Stomach (tissue), 9 donors: Measurements from ENCODE around the gene NLRP6. TPM values are rescaled to one million over a fixed set of nuclear protein-coding genes. Genes with fewer than 3 reads are reported as not detected.

Experiments
- DNase-seq, 2 donors: peaks; one replicate each; pipeline versions ENCODE4 v3.0.0 to v3.0.0-alpha.2; 2013 to 2019
- H3K27ac ChIP-seq, 5 donors: fragments of 200-600 bp in 4 of 5; sonication (generic) in 4 of 5; one replicate each; pipeline ENCODE4 v1.5.1; 2013 to 2019; ENCODE audit warnings: mild to moderate bottlenecking in 1 of 5, moderate library complexity in 1 of 5
- H3K27me3 ChIP-seq, 3 donors: fragments of 200-600 bp; sonication (generic); one replicate each; pipeline ENCODE4 v1.5.1; 2017 to 2019; ENCODE audit warnings: mixed run types in 1 of 3
- H3K36me3 ChIP-seq, 4 donors: fragments of 200-600 bp; sonication (generic); 1 replicate in 3 of 4; 2 replicates in 1 of 4; pipeline ENCODE4 v1.5.1; 2016 to 2019
- H3K4me1 ChIP-seq, 4 donors: fragments of 200-600 bp; sonication (generic); one replicate each; pipeline ENCODE4 v1.5.1; 2016 to 2019
- H3K4me3 ChIP-seq, 4 donors: fragments of 200-600 bp; sonication (generic) in 3 of 4; one replicate each; pipeline ENCODE4 v1.5.1; 2016 to 2019; ENCODE audit warnings: mild to moderate bottlenecking in 1 of 4
- H3K9me3 ChIP-seq, 4 donors: fragments of 200-600 bp; sonication (generic); one replicate each; pipeline ENCODE4 v1.5.1; 2016 to 2019
- EP300 ChIP-seq: sonication (generic); formaldehyde crosslinking; IDR thresholded peaks from one replicate; pipeline ENCODE4 v1.6.1; 2017; ENCODE audit warnings: antibody characterized with exemption
- POLR2A ChIP-seq, 4 donors: fragments of 450-650 bp; IDR thresholded peaks; one replicate each; pipeline ENCODE4 v1.6.1; 2016; ENCODE audit warnings: antibody characterized with exemption in 4 of 4, control low read depth in 2 of 4, mild to moderate bottlenecking in 1 of 4, moderate library complexity in 1 of 4
- POLR2AphosphoS5 ChIP-seq, 3 donors: sonication (generic); formaldehyde crosslinking; IDR thresholded peaks; one replicate each; pipeline ENCODE4 v1.6.1; 2016; ENCODE audit warnings: antibody characterized with exemption in 3 of 3
- WGBS, 5 donors: extraction: QIAGEN DNeasy Blood & Tissue Kit in 3 of 5; methylation state at CpG; one replicate each; pipeline versions ENCODE4 v1.1.5 to v1.1.7; 2013 to 2018; 5-methylcytosine and 5-hydroxymethylcytosine counted together
- intact Hi-C: fragments of 100-400 bp; cut with DNase I; formaldehyde crosslinking; loops from one replicate; pipeline ENCODE4 v1.15.1; 2023; ENCODE audit warnings: low total_unique reads
- polyA plus RNA-seq, 3 donors: library from polyadenylated mRNA; stranded (reverse); fragments of 200-250 nt; gene quantifications; one replicate each; pipeline ENCODE4 v1.2.3, GENCODE V29; 2013
- total RNA-seq, 5 donors: library from RNA; depleted of rRNA; stranded (reverse); fragments of >200 nt; gene quantifications; one replicate each; pipeline versions ENCODE4 v1.1.0 to v1.2.3, GENCODE V29; 2014 to 2016
- TF ChIP-seq, protein P1 (sequence below), 7 experiments: fragments of 450-650 bp in 4 of 7; fragments of 200-600 bp in 3 of 7; sonication (generic) in 3 of 7; IDR thresholded peaks; one replicate each; pipeline ENCODE4 v1.5.1; 2016 to 2019; ENCODE audit warnings: antibody characterized with exemption in 7 of 7, control low read depth in 2 of 7, mild to moderate bottlenecking in 1 of 7
- donor health status: healthy with polysubstance abuse.
- donor health status: Bipolar disorder and iron deficiency.
- donor health status: healthy.

The NLRP6 gene
- total and polyA plus RNA-seq, 8 donors, result 0.08 to 3.6 (median 0.45) TPM; not detected in 3

DNA sequence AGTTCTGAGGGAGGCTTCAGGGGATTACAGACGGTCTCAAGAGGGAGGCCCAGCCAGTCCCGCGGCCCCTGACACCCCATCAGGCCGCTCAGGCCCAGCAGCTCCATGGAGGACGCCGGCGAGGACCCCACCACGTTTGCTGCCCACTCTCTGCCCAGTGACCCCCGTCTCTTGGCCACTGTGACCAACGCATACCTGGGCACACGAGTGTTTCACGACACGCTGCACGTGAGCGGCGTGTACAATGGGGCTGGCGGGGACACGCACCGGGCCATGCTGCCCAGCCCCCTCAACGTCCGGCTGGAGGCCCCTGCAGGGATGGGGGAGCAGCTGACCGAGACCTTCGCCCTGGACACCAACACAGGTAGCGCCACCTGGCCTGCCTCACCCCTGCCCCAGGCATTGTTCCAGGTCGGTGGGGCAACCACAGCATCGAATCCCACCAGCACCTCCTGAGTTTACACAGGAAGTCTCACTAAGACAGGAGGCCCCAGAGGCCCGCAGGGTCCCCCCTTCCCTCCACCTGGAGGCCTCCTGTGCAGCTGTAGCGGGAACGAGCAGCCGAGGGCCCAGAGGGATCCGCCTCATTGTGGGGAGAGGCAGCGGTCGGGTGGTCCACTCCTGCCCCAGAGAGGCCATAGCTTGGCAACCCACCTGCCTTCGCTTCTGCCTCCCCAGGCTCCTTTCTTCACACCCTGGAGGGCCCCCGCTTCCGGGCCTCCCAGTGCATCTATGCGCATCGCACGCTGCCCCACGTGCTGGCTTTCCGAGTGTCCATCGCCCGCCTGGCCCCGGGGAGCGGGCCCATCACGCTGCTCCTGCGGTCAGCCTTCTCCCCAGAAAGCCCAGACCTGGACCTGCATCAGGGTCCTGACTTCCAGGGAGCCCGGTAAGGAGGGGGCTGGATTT, 11.8 kb downstream of the NLRP6 start:
- Histone ChIP-seq H3K36me3 (peaks cover 0 to 39% (median 31%) of the 10 kb centered on the region in 4 donors), H3K27me3 (peaks cover 0 to 26% (median 4%) of the 10 kb centered on the region in 3 donors), H3K9me3 (no peaks in the 10 kb centered on the region), H3K4me3 (peak overlapping the region; percentile 63 to 87 (median 76)), H3K4me1 (peaks cover 4 to 31% (median 28%) of the 10 kb centered on the region in 4 donors), H3K27ac (peak overlapping the region in 3 of 5 donors; percentile 72 to 83 (median 81))
- 84 to 87% (median 86%) methylated on average over 38 to 48 of the region's 48 CpGs for WGBS, 5 donors
- DNase-seq, result no peak
- no peak for TF ChIP-seq EP300
- TF ChIP-seq, protein P1, sequence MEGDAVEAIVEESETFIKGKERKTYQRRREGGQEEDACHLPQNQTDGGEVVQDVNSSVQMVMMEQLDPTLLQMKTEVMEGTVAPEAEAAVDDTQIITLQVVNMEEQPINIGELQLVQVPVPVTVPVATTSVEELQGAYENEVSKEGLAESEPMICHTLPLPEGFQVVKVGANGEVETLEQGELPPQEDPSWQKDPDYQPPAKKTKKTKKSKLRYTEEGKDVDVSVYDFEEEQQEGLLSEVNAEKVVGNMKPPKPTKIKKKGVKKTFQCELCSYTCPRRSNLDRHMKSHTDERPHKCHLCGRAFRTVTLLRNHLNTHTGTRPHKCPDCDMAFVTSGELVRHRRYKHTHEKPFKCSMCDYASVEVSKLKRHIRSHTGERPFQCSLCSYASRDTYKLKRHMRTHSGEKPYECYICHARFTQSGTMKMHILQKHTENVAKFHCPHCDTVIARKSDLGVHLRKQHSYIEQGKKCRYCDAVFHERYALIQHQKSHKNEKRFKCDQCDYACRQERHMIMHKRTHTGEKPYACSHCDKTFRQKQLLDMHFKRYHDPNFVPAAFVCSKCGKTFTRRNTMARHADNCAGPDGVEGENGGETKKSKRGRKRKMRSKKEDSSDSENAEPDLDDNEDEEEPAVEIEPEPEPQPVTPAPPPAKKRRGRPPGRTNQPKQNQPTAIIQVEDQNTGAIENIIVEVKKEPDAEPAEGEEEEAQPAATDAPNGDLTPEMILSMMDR (IDR thresholded peaks at IDR 0.05), result no peak
- TF ChIP-seq POLR2AphosphoS5 (IDR thresholded peaks at IDR 0.05), result no peak
- TF ChIP-seq POLR2A (IDR thresholded peaks at IDR 0.05), result no peak
- intact Hi-C loops, result no loop called here

DNA sequence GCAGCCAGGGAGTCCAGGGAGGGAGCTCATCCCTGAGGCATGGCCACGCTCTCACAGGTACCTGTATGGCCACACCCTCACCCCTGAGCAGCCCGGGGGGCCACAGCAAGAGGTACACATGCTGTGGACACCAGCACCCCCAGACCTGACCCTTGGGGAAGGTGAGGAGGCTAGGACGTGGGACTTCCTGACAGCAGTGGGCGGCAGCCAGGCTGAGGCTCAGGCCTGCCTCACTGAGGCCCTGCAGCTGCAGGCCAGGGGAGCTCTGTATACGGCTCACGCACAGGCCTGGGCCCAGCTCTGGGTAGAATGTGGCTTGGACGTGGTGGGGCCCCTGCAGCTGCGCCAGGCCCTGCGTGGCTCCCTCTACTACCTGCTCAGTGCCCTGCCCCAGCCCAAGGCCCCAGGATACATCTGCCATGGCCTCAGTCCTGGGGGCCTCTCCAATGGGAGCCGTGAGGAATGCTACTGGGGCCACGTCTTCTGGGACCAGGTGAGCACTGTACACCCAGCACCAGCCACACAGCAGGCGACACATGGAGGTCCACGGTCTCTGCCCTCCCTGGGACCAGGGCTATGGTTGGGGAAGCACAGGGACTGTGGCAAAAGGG, 12.5 kb downstream of the NLRP6 start:
- Histone ChIP-seq H3K9me3 (no peaks in the 10 kb centered on the region), H3K4me3 (no peak overlapping the region), H3K27ac (no peak overlapping the region), H3K36me3 (peaks cover 0 to 42% (median 33%) of the 10 kb centered on the region in 4 donors), H3K27me3 (peaks cover 0 to 19% (median 4%) of the 10 kb centered on the region in 3 donors), H3K4me1 (peaks cover 4 to 31% (median 28%) of the 10 kb centered on the region in 4 donors)
- no peak for DNase-seq
- no peak for TF ChIP-seq POLR2AphosphoS5 (IDR thresholded peaks at IDR 0.05)
- TF ChIP-seq EP300, result no peak
- TF ChIP-seq, protein P1 (IDR thresholded peaks at IDR 0.05), result no peak
- no peak for TF ChIP-seq POLR2A (IDR thresholded peaks at IDR 0.05)
- WGBS, 5 donors, result 83 to 91% (median 89%) methylated on average over 3 to 13 of the region's 13 CpGs
- intact Hi-C loops, result no loop called here

DNA sequence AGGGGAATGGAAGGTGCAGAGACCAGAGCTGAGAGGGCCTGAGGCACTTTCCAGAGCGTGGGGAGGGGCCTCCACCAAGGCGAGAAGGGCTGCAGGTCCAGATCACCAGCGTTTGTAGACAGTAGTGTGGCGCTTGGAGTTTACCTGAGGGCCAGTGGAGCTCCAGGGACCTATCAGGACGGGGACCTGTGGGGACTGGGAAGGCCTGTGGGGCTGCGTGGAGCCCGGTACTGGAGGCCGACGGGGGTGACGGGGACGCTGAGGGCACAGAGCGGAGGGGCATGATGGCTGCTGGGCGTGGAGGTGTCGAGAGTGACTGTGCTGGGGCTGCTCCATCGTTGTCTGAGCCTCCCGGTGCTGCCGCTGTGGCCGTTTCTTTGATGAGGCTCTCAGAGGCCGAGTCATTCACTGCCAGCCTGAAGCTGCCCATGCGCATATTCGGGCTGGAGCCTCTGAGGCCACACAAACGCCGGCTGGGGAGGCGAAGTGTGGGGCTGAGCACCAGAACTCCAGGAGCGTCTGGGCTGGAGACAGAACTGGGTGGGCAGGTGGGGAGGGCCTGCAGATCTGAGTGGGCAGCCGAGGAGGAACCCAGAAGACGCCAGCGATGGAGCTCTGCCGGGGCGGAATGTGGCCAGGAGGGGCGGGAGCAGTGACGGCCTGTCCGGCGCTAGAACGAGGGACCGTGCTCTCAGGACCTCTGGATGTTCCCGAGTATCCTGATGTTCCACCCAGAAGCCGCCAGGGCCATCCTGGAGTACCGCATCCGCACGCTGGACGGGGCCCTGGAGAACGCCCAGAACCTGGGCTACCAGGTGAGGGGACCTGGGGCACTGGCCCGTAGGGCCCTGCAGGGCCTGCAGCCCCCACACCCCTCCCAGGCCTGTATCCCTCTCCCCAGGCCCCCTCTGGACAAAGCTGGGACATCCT, 13.3 kb downstream of the NLRP6 start:
- Histone ChIP-seq H3K27ac (no peak overlapping the region), H3K4me1 (peaks cover 4 to 31% (median 28%) of the 10 kb centered on the region in 4 donors), H3K36me3 (peaks cover 0 to 42% (median 33%) of the 10 kb centered on the region in 4 donors), H3K27me3 (peaks cover 0 to 22% (median 4%) of the 10 kb centered on the region in 3 donors), H3K4me3 (no peak overlapping the region), H3K9me3 (no peaks in the 10 kb centered on the region)
- no peak for DNase-seq
- intact Hi-C loops, result no loop called here
- WGBS, 5 donors, result 87 to 93% (median 89%) methylated on average over 38 to 44 of the region's 44 CpGs
- TF ChIP-seq, protein P1 (IDR thresholded peaks at IDR 0.05), result no peak
- TF ChIP-seq POLR2A (IDR thresholded peaks at IDR 0.05) (no peak), EP300 (no peak), POLR2AphosphoS5 (IDR thresholded peaks at IDR 0.05) (no peak)
